ENCODE measurements around the gene GRIPAP1.
"Not testable (repeated sequence)": the region's sequence is repeated elsewhere in the genome, so short reads cannot be mapped to it uniquely, and the experiment has no call there.

The GRIPAP1 gene

GRCh38 chrX:48996969-48997368 is 5.1 kb downstream of the GRIPAP1 start:
- no peak for DNase-seq (ENCODE audit: low read depth)

GRCh38 chrX:48992341-48992740 is 9.7 kb downstream of the GRIPAP1 start:
- no peak for DNase-seq (ENCODE audit: low read depth)

GRCh38 chrX:48989483-48989882 is 12.6 kb downstream of the GRIPAP1 start:
- no peak for DNase-seq (ENCODE audit: low read depth)

- no peak for DNase-seq (ENCODE audit: low read depth)
These were observed 18.2 kb downstream of the GRIPAP1 start for GRCh38 chrX:48983896-48984295.

GRCh38 chrX:48983081-48983480 is 19.0 kb downstream of the GRIPAP1 start:
- DNase-seq (ENCODE audit: low read depth), result no peak

- no peak for DNase-seq (ENCODE audit: low read depth)
These were observed 20.9 kb downstream of the GRIPAP1 start for GRCh38 chrX:48981178-48981577.

GRCh38 chrX:48980341-48980740 is 21.7 kb downstream of the GRIPAP1 start:
- DNase-seq (ENCODE audit: low read depth), result not testable (repeated sequence)

- no peak for DNase-seq (ENCODE audit: low read depth)
These were observed 23.8 kb downstream of the GRIPAP1 start for GRCh38 chrX:48978226-48978625.

- no peak for DNase-seq (ENCODE audit: low read depth)
These were observed 26.0 kb downstream of the GRIPAP1 start for GRCh38 chrX:48976086-48976485.

GRCh38 chrX:48975541-48975940 is 26.5 kb downstream of the GRIPAP1 start:
- no peak for DNase-seq (ENCODE audit: low read depth)

- DNase-seq (ENCODE audit: low read depth), result no peak
These were observed 27.0 kb downstream of the GRIPAP1 start for GRCh38 chrX:48975041-48975440.

GRCh38 chrX:48974574-48974973 is 27.5 kb downstream of the GRIPAP1 start:
- DNase-seq (ENCODE audit: low read depth), result no peak

- no peak for DNase-seq (ENCODE audit: low read depth)
These were observed 28.0 kb downstream of the GRIPAP1 start for GRCh38 chrX:48974033-48974432.

- no peak for DNase-seq (ENCODE audit: low read depth)
These were observed 29.6 kb downstream of the GRIPAP1 start for GRCh38 chrX:48972220-48973164.

GRCh38 chrX:48971249-48972219 is 30.5 kb downstream of the GRIPAP1 start, which contains the start of gene KCND1:
KCND1 (minus strand) TSS chrX:48971844; CDS start chrX:48970271, 1,573 bp downstream.
- no peak for DNase-seq (ENCODE audit: low read depth)

GRCh38 chrX:48969471-48969870 is 32.6 kb downstream of the GRIPAP1 start:
- DNase-seq (ENCODE audit: low read depth), result no peak

GRCh38 chrX:48968377-48968776 is 33.7 kb downstream of the GRIPAP1 start:
- no peak for DNase-seq (ENCODE audit: low read depth)

GRCh38 chrX:48966796-48967579 is 35.1 kb downstream of the GRIPAP1 start:
- no peak for DNase-seq (ENCODE audit: low read depth)

- DNase-seq (ENCODE audit: low read depth), result no peak
These were observed 36.1 kb downstream of the GRIPAP1 start for GRCh38 chrX:48965959-48966358.

GRCh38 chrX:48961585-48962091 is 40.4 kb downstream of the GRIPAP1 start:
- no peak for DNase-seq (ENCODE audit: low read depth)

- DNase-seq (ENCODE audit: low read depth), result no peak
These were observed 41.8 kb downstream of the GRIPAP1 start for GRCh38 chrX:48960291-48960690.

Data from stimulated activated CD8-positive, alpha-beta memory T cell treated with anti-CD3 and anti-CD28 coated beads, Interleukin-12 subunit alpha, Interleukin-12 subunit beta, amount 100 ng/mL, for 1 hour (primary cell).